Measurements from ENCODE around the gene C16orf54. TPM values are rescaled to one million over a fixed set of nuclear protein-coding genes. Genes with fewer than 3 reads are reported as not detected.

The C16orf54 gene
- total RNA-seq: not detected

GRCh38 chr16:29745853-29746345 lies at the start of gene C16orf54:
TSS of gene C16orf54 (minus strand) at chr16:29745990. CDS start at chr16:29744951, 1,039 bp downstream.

GRCh38 chr16:29790183-29790948 lies 44.6 kb upstream of the C16orf54 start, which contains the start of gene KIF22:
TSS of gene KIF22 (plus strand) at chr16:29790751. CDS start at chr16:29790760, 9 bp downstream.

GRCh38 chr16:29777576-29778350 lies 32.0 kb upstream of the C16orf54 start, which contains the start of gene ZG16:
TSS of gene ZG16 (plus strand) at chr16:29778256. CDS start at chr16:29779267, 1,011 bp downstream.

Other genes with a start within 250 kb of the C16orf54 start
- gene NPIPB12, start 239.6 kb downstream of the C16orf54 start, total RNA-seq: 10 to 100 TPM; 22.3 to 26.8 TPM
- not detected for gene SPN, start 82.7 kb downstream of the C16orf54 start, total RNA-seq
- gene QPRT, start 66.8 kb downstream of the C16orf54 start, total RNA-seq: 100 to 1,000 TPM; 137 to 148 TPM
- not detected for gene ZG16, start 32.3 kb upstream of the C16orf54 start, total RNA-seq
- 100 to 1,000 TPM in 1 of 2 donors, 10 to 100 TPM in 1; 48.5 to 102 TPM for gene KIF22, start 44.8 kb upstream of the C16orf54 start, total RNA-seq
- gene MAZ, start 60.5 kb upstream of the C16orf54 start, total RNA-seq: 100 to 1,000 TPM; 182 to 264 TPM
- not detected for gene PRRT2, start 66.2 kb upstream of the C16orf54 start, total RNA-seq
- 10 to 100 TPM; 15.1 to 23.0 TPM for gene PAGR1, start 70.2 kb upstream of the C16orf54 start, total RNA-seq
- 100 to 1,000 TPM; 183 to 186 TPM for gene MVP, start 74.5 kb upstream of the C16orf54 start, total RNA-seq
- 10 to 100 TPM; 71.2 to 76.3 TPM for gene CDIPT, start 117.2 kb upstream of the C16orf54 start, total RNA-seq
- gene SEZ6L2, start 153.6 kb upstream of the C16orf54 start, total RNA-seq: 1 to 10 TPM; 1.7 to 6.2 TPM
- gene ASPHD1, start 154.5 kb upstream of the C16orf54 start, total RNA-seq: 1 to 10 TPM; 1.3 to 5.2 TPM
- 10 to 100 TPM; 10.3 to 15.1 TPM for gene KCTD13, start 180.2 kb upstream of the C16orf54 start, total RNA-seq
- 10 to 100 TPM; 72.9 to 86.4 TPM for gene TMEM219, start 216.1 kb upstream of the C16orf54 start, total RNA-seq
- 10 to 100 TPM; 43.6 to 46.1 TPM for gene TAOK2, start 227.9 kb upstream of the C16orf54 start, total RNA-seq
- 1 to 10 TPM; 6.9 to 7.3 TPM for gene HIRIP3, start 249.6 kb upstream of the C16orf54 start, total RNA-seq

All from melanocyte of skin (primary cell).